ENCODE measurements around the gene ORAI2.

DNA sequence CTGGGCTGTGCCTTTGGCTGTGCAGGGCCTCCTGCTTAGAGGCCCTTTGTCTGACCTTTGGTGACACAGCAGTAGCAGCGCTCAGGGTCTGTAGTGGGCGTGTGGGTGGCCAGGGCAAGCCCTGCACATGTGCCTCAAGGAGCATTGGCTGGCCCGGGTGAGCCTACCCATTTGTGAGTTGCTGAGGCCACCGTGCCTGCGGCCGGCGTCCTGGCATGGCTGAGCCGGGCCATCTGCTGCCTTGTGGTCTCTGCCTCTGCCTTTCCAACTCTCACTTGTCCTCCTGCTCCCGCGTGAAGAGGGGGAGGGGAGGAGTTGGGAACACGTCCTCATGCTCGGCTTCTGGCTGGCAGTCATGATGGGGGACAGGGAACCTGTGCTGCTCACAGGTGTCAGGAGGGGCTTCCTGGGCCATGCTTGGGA is 9.2 kb upstream of the ORAI2 start:
- TF ChIP-seq EP300 (IDR thresholded peaks at IDR 0.05) = no peak
- TF ChIP-seq, protein P1, sequence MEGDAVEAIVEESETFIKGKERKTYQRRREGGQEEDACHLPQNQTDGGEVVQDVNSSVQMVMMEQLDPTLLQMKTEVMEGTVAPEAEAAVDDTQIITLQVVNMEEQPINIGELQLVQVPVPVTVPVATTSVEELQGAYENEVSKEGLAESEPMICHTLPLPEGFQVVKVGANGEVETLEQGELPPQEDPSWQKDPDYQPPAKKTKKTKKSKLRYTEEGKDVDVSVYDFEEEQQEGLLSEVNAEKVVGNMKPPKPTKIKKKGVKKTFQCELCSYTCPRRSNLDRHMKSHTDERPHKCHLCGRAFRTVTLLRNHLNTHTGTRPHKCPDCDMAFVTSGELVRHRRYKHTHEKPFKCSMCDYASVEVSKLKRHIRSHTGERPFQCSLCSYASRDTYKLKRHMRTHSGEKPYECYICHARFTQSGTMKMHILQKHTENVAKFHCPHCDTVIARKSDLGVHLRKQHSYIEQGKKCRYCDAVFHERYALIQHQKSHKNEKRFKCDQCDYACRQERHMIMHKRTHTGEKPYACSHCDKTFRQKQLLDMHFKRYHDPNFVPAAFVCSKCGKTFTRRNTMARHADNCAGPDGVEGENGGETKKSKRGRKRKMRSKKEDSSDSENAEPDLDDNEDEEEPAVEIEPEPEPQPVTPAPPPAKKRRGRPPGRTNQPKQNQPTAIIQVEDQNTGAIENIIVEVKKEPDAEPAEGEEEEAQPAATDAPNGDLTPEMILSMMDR (IDR thresholded peaks at IDR 0.05) = no peak
